HG02623 (cell line): ENCODE data around the gene FOXI1.

ENCODE experiments used
- ATAC-seq: cut with Tn5 transposase; IDR thresholded peaks from one replicate; pipeline ENCODE4 v1.9.1; 2021; ENCODE audit warnings: moderate library complexity; ENCODE audit not compliant: unreplicated experiment

FOXI1 gene

GRCh38 chr5:170148430-170149205 is 42.9 kb downstream of the FOXI1 start:
- ATAC-seq = no peak

DNA sequence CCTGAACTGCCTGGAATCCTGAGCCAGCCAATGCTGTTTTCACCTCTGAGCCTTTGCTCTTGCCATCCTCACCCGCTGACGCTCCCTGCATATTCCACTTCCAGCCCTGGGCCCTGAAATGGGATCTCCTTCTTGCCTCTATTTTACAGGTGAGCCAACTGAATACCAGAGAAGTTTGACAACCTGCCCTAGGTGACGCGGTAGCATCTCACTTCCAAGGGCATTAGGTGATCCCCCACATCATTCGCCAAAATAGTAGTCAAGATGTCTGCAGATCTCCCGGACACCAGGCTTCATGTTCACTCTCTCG is 43.5 kb downstream of the FOXI1 start:
- no peak for ATAC-seq

DNA sequence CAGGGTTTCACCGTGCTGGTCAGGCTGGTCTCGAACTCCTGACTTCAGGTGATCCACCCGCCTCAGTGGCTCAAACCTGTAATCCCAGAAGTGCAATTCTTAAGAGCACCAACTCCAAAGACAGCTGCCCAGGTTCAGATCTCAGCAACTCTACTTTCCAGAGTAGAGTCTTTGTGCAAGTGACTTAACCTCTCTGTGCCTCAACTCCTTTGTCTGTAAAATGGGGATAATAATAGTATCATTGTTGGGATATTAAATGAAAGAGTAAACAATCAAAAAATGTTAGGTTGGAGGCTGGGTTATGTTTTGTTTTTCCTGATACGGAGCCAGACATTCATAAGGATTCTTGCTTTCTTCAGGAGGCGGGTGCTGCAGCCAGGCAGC is 45.0 kb downstream of the FOXI1 start:
- ATAC-seq = no peak

DNA sequence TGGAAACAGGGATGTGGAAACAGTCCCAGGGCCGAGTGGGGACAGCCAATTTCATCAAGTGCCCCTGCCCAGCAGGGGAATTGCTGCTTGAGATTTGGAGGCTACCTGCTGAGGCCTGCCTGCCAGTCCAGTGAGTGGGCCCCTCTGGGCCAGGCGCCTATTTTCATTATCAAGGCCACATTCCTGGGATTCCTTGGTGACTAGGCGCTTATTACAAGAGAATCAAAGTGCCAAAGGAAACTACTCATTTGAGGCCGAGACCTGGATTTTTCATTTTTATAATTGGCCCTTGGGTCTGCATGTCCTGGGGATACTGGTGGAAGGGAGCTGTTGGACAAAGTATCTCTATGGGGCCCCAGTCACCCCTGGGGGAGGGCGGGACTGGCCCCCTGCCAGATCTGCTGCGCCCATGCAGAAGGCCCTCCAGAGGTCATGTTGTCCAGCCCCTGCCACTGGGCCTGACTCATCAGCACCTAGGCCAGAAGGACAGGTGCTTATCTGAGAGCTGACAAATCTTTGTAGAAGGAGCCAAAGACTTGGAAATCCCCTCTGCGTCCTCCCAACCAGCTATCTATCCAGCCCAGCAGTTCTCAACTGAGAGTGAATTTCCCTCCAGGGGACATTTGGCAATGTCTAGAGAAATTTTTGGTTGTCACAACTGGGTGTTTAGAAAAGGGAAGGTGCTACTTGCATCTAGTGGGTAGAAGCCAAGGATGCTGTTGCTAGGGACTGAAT is 45.6 kb downstream of the FOXI1 start:
- ATAC-seq = peak; percentile 62

DNA sequence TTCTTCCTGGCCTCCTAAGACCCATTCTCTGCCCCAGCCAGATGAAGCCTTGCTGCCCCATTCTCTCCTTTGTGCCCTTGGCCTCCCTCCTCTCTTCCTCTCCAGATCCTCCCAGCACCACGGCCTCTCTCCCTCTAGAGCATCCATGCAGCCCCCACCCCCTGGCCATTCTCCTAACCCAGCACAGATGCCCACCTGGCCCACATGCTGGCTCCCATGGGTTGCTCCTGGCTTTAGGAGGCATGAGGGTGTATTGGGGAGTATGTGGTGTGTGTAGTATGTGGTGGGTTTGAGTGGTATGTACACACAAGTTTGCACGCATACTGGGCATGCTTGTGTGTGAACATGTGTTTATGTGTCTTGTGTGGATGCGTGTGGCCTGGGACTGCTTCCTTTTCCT is 47.1 kb downstream of the FOXI1 start:
- no peak for ATAC-seq

GRCh38 chr5:170154297-170154696 is 48.6 kb downstream of the FOXI1 start:
- no peak for ATAC-seq

- no peak for ATAC-seq
Measured at GRCh38 chr5:170154744-170155143, 49.0 kb downstream of the FOXI1 start.

DNA sequence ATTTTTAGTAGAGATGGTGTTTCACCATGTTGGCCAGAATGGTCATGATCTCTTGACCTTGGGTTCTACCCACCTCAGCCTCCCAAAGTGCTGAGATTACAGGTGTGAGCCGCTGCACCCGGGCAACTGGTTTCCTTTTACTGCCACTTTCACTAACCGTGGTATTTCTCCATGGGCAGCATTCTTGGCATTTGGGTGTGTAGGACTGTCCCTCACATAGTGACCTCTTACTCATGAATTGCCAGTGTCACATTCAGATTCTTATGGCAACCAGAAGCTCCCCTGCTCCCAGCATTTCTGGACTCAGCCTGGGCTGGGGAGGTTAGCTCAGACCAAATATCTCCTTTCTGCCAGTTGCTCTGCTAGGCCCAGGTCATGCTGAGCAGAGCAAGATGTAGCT is 50.1 kb downstream of the FOXI1 start:
- no peak for ATAC-seq

GRCh38 chr5:170159101-170159698 is 53.5 kb downstream of the FOXI1 start:
- ATAC-seq = no peak
